HEK293 (cell line): ENCODE results near the gene CDK8.

Source experiments
- CTCF ChIA-PET: fragments of 350-600 bp; formaldehyde crosslinking; extraction: SDS; loops from one replicate; lab custom pipeline; 2021; ENCODE audit warnings: antibody characterized with exemption; lab: Yijun Ruan, JAX
- POLR2A ChIA-PET: fragments of 300-600 bp; formaldehyde crosslinking; extraction: SDS; loops from one replicate; lab custom pipeline; 2020; ENCODE audit warnings: antibody characterized with exemption, inconsistent platforms; lab: Yijun Ruan, JAX
- H3K27ac ChIP-seq: fragments of 200-500 bp; sonication (Bioruptor generic); 2 replicates; pipeline ENCODE4 v1.5.1; 2014; ENCODE audit warnings: low read depth, low read length, control low read depth, inconsistent platforms; ENCODE audit errors: extremely low read depth
- H3K36me3 ChIP-seq, 2 experiments: fragments of 200-500 bp in 1 of 2; sonication (Bioruptor generic) in 1 of 2; 1 replicate in 1 of 2; 2 replicates in 1 of 2; pipeline ENCODE4 v1.5.1; 2014 to 2017; ENCODE audit warnings: inconsistent platforms in 2 of 2, low read length in 2 of 2; ENCODE audit not compliant: control insufficient read depth in 2 of 2, insufficient read depth in 1 of 2
- H3K4me1 ChIP-seq: fragments of 200-500 bp; sonication (Bioruptor generic); 2 replicates; pipeline ENCODE4 v1.5.1; 2014; ENCODE audit warnings: mild to moderate bottlenecking, low read length, inconsistent platforms; ENCODE audit not compliant: control insufficient read depth, insufficient read depth
- H3K4me3 ChIP-seq: 2 replicates; pipeline ENCODE4 v1.5.1; 2011; ENCODE audit warnings: low read depth, mild to moderate bottlenecking, control low read depth, low read length, moderate library complexity
- H3K9me3 ChIP-seq: fragments of 200-500 bp; sonication (Bioruptor generic); 2 replicates; pipeline ENCODE4 v1.5.1; 2014; ENCODE audit warnings: low read depth, low read length, inconsistent platforms; ENCODE audit not compliant: control insufficient read depth, insufficient read depth
- GLI4 ChIP-seq: fragments of 450-650 bp; formaldehyde crosslinking; IDR thresholded peaks from 2 replicates; pipeline ENCODE4 v1.5.1; 2016; ENCODE audit warnings: missing biosample characterization, missing genetic modification characterization
- GLIS1 ChIP-seq: fragments of 450-650 bp; formaldehyde crosslinking; IDR thresholded peaks from 2 replicates; pipeline ENCODE4 v1.5.1; 2016; ENCODE audit warnings: missing biosample characterization, missing genetic modification characterization
- HOXA7 ChIP-seq: sonication (generic); formaldehyde crosslinking; IDR thresholded peaks from 2 replicates; pipeline ENCODE4 v1.8.1; 2022; ENCODE audit warnings: missing genetic modification reagents, borderline replicate concordance
- IKZF3 ChIP-seq: fragments of 450-650 bp; IDR thresholded peaks from 2 replicates; pipeline ENCODE4 v1.5.0; 2018; ENCODE audit warnings: missing biosample characterization, mild to moderate bottlenecking, missing genetic modification characterization, moderate library complexity
- KLF8 ChIP-seq: fragments of 450-650 bp; formaldehyde crosslinking; IDR thresholded peaks from 2 replicates; pipeline ENCODE4 v1.5.1; 2016; ENCODE audit warnings: missing biosample characterization, missing genetic modification characterization
- KLF9 ChIP-seq: fragments of 450-650 bp; formaldehyde crosslinking; IDR thresholded peaks from 2 replicates; pipeline ENCODE4 v1.5.1; 2016; ENCODE audit warnings: missing biosample characterization, missing genetic modification characterization, low read depth
- OSR2 ChIP-seq: fragments of 450-650 bp; formaldehyde crosslinking; IDR thresholded peaks from 2 replicates; pipeline ENCODE4 v1.5.1; 2016; ENCODE audit warnings: missing biosample characterization, missing genetic modification characterization
- ZBTB20 ChIP-seq: fragments of 450-650 bp; formaldehyde crosslinking; IDR thresholded peaks from 2 replicates; pipeline ENCODE4 v1.5.1; 2016; ENCODE audit warnings: missing biosample characterization, missing genetic modification characterization
- ZFP3 ChIP-seq: fragments of 450-650 bp; formaldehyde crosslinking; IDR thresholded peaks from 2 replicates; pipeline ENCODE4 v1.5.1; 2016; ENCODE audit warnings: low read depth, missing biosample characterization, missing genetic modification characterization
- ZFP37 ChIP-seq: fragments of 450-650 bp; formaldehyde crosslinking; IDR thresholded peaks from 2 replicates; pipeline ENCODE4 v1.5.1; 2016; ENCODE audit warnings: missing biosample characterization, missing genetic modification characterization
- ZNF239 ChIP-seq: fragments of 450-650 bp; formaldehyde crosslinking; IDR thresholded peaks from 2 replicates; pipeline ENCODE4 v1.5.1; 2016; ENCODE audit warnings: missing biosample characterization, missing genetic modification characterization
- ZNF311 ChIP-seq: fragments of 450-650 bp; formaldehyde crosslinking; IDR thresholded peaks from 2 replicates; pipeline ENCODE4 v1.5.1; 2017; ENCODE audit warnings: missing biosample characterization, missing genetic modification characterization, borderline replicate concordance
- ZNF335 ChIP-seq: fragments of 450-650 bp; formaldehyde crosslinking; conservative IDR thresholded peaks from 2 replicates; pipeline ENCODE4 v1.5.1; 2016; ENCODE audit warnings: missing biosample characterization, missing genetic modification characterization
- ZNF350 ChIP-seq: fragments of 450-650 bp; formaldehyde crosslinking; IDR thresholded peaks from 2 replicates; pipeline ENCODE4 v1.5.0; 2017; ENCODE audit warnings: missing biosample characterization, mild to moderate bottlenecking, missing genetic modification characterization
- ZNF555 ChIP-seq: fragments of 450-650 bp; formaldehyde crosslinking; conservative IDR thresholded peaks from 2 replicates; pipeline ENCODE4 v1.5.1; 2017; ENCODE audit warnings: missing biosample characterization, mild to moderate bottlenecking, missing genetic modification characterization, inconsistent platforms
- ZNF596 ChIP-seq: fragments of 450-650 bp; IDR thresholded peaks from 2 replicates; pipeline ENCODE4 v1.5.0; 2018; ENCODE audit warnings: missing biosample characterization, mild to moderate bottlenecking, missing genetic modification characterization, moderate library complexity
- ZNF600 ChIP-seq: fragments of 450-650 bp; formaldehyde crosslinking; IDR thresholded peaks from 2 replicates; pipeline ENCODE4 v1.5.1; 2016; ENCODE audit warnings: missing biosample characterization, missing genetic modification characterization
- ZNF660 ChIP-seq: fragments of 450-650 bp; IDR thresholded peaks from 2 replicates; pipeline ENCODE4 v1.5.1; 2018; ENCODE audit warnings: missing biosample characterization, mild to moderate bottlenecking, missing genetic modification characterization
- ZNF707 ChIP-seq: fragments of 450-650 bp; formaldehyde crosslinking; IDR thresholded peaks from 2 replicates; pipeline ENCODE4 v1.5.1; 2016; ENCODE audit warnings: missing biosample characterization, missing genetic modification characterization
- ZNF792 ChIP-seq: fragments of 450-650 bp; formaldehyde crosslinking; IDR thresholded peaks from 2 replicates; pipeline ENCODE4 v1.5.1; 2016; ENCODE audit warnings: missing biosample characterization, missing genetic modification characterization
- ZNF830 ChIP-seq: fragments of 450-650 bp; IDR thresholded peaks from 2 replicates; pipeline ENCODE4 v1.5.0; 2018; ENCODE audit warnings: missing biosample characterization, missing genetic modification characterization, low read depth, mild to moderate bottlenecking, moderate library complexity
- ZNF843 ChIP-seq: fragments of 450-650 bp; formaldehyde crosslinking; IDR thresholded peaks from 2 replicates; pipeline ENCODE4 v1.5.1; 2016; ENCODE audit warnings: missing biosample characterization, missing genetic modification characterization
- ZSCAN30 ChIP-seq: fragments of 450-650 bp; IDR thresholded peaks from 2 replicates; pipeline ENCODE4 v1.5.1; 2018; ENCODE audit warnings: missing biosample characterization, mild to moderate bottlenecking, missing genetic modification characterization, moderate library complexity
- TF ChIP-seq, protein P1 (sequence below): fragments of 450-650 bp; formaldehyde crosslinking; conservative IDR thresholded peaks from 2 replicates; pipeline ENCODE4 v1.5.1; 2016; ENCODE audit warnings: low read depth, missing biosample characterization, missing genetic modification characterization
- TF ChIP-seq, protein P2 (sequence below): fragments of 450-650 bp; formaldehyde crosslinking; IDR thresholded peaks from 2 replicates; pipeline ENCODE4 v1.5.1; 2016; ENCODE audit warnings: missing biosample characterization, missing genetic modification characterization
- TF ChIP-seq, protein P3 (sequence below): fragments of 450-650 bp; formaldehyde crosslinking; IDR thresholded peaks from 2 replicates; pipeline ENCODE4 v1.5.1; 2017; ENCODE audit warnings: missing biosample characterization, missing genetic modification characterization

CDK8 gene

DNA sequence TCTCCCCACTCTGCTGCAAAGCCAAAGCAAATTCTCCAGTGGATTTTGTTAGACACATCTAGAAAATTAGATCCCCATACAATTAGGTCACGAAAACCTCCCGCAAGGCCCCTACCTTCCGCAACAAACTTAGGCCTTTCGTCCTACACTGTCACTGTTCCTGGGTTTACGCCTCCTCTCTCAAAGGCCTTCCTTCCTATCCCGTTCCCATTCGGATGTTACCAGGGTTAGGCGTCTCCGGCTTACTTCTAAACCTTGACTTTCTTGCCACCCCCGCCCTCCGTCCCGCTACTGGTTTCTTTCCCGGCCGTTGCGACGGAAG, 32.6 kb upstream of the CDK8 start:
- POLR2A ChIA-PET, result no interaction called here
- CTCF ChIA-PET, result interaction anchor here (1.3 to 2.9 kb wide), 2 partner anchors 37 to 477 kb away, joined by 6 to 8 read pairs; no protein-coding TSS in a partner anchor
- H3K4me1 ChIP-seq, result no peaks in the 10 kb centered on the region
- TF ChIP-seq GLIS1 (tag by site-specific recombination) (peak; percentile 20; the same call in 1 of the 2 replicates), ZNF335 (tag by site-specific recombination) (peak; percentile 39; the same call in 1 of the 2 replicates), ZNF660 (tag by site-specific recombination) (peak; percentile 7; the same call in 1 of the 2 replicates), ZNF311 (no peak), ZBTB20 (tag by site-specific recombination) (peak; percentile 63; the same call in 1 of the 2 replicates), ZNF596 (tag by site-specific recombination) (no peak), ZNF600 (tag by site-specific recombination) (peak; percentile 58), OSR2 (0 out of 2 replicates have a peak, but pooled peaks have one; percentile 6)
- H3K27ac ChIP-seq, result peak overlapping the region; percentile 85
- H3K36me3 ChIP-seq, result peaks cover 4 to 38% of the 10 kb centered on the region in 2 experiments; a peak in 2 of 3 replicates
- peak overlapping the region; percentile 57 for H3K4me3 ChIP-seq
- no peaks in the 10 kb centered on the region for H3K9me3 ChIP-seq

DNA sequence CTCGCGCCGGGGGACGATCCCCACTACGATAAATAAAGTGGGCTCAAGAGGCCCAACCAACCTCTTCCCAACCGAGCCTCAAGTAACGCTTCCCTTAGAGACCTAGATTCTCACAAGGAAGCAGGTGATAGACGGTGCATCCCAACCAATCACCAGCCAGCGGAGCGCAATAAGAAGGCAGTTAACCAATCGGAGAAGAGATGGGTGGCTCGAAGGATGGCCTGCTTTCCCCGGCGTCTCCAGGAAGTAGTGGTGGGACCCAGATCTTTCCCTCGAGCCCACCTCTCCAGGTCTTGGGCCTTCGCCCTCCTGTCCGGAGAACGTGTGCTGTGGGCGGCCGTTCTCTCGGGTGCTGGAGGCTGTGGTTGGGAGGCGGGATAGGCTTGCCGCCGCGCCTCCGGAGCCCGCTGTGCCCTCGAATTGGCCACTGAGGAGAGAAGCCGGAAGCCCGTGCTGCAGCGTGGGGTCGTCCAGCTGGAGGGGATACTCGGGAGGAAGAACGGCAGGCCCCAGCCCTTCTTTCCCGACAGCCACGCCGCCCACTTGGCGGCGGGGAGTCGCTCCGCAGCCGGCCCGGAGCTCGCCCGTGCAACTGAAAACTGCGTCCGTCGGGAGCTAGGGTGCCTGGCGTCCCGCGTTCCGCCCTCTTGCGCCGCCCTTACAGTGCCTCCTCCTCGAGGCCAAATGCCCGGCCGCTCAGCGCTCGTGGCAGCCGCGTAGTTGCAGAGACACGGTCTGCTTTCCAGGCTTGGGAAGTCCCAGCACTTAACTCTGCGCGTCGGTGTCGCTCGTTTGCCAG, 32.0 kb upstream of the CDK8 start, which contains the start of gene RNF6:
Gene RNF6 (minus strand): TSS at position 594 of the 799 bp plus-strand sequence. CDS start 2,665 bp downstream, outside the sequence.
- no peaks in the 10 kb centered on the region for H3K4me1 ChIP-seq
- ChIA-PET CTCF (interaction anchor here (0.6 to 2.9 kb wide), 2 partner anchors 50 to 477 kb away, joined by 7 to 8 read pairs; no protein-coding TSS in a partner anchor), POLR2A (interaction anchor here (0.6 to 1.3 kb wide), 3 partner anchors 31 to 34 kb away, joined by 3 to 4 read pairs (median 3); partner anchors contain the start of gene CDK8)
- peak within 1 kb of the TSS; percentile 85 for H3K27ac ChIP-seq
- H3K36me3 ChIP-seq, result peaks cover 0 to 32% of the 10 kb centered on the region in 2 experiments; a peak in 2 of 3 replicates
- no peaks in the 10 kb centered on the region for H3K9me3 ChIP-seq
- peak within 1 kb of the TSS; percentile 57 for H3K4me3 ChIP-seq
- TF ChIP-seq ZNF350 (tag by site-specific recombination) (no peak), KLF8 (tag by site-specific recombination) (peak; percentile 89), ZFP37 (tag by site-specific recombination) (peak; percentile 95), GLI4 (tag by site-specific recombination) (peak; percentile 85), ZBTB20 (tag by site-specific recombination) (peak; percentile 54; the same call in 1 of the 2 replicates), ZSCAN30 (tag by site-specific recombination) (peak; percentile 79; the same call in 1 of the 2 replicates), KLF9 (tag by site-specific recombination) (peak; percentile 64), ZNF792 (tag by site-specific recombination) (no peak), HOXA7 (CRISPR knock-in tag) (no peak), ZFP3 (tag by site-specific recombination) (0 out of 2 replicates have a peak, but pooled peaks have one; percentile 4), ZNF707 (no peak), ZNF555 (no peak), ZNF239 (tag by site-specific recombination) (peak; percentile 54; the same call in 1 of the 2 replicates), ZNF843 (tag by site-specific recombination) (peak; percentile 69), ZNF830 (no peak), IKZF3 (tag by site-specific recombination) (0 out of 2 replicates have a peak, but pooled peaks have one; percentile 24)
- TF ChIP-seq, protein P1, sequence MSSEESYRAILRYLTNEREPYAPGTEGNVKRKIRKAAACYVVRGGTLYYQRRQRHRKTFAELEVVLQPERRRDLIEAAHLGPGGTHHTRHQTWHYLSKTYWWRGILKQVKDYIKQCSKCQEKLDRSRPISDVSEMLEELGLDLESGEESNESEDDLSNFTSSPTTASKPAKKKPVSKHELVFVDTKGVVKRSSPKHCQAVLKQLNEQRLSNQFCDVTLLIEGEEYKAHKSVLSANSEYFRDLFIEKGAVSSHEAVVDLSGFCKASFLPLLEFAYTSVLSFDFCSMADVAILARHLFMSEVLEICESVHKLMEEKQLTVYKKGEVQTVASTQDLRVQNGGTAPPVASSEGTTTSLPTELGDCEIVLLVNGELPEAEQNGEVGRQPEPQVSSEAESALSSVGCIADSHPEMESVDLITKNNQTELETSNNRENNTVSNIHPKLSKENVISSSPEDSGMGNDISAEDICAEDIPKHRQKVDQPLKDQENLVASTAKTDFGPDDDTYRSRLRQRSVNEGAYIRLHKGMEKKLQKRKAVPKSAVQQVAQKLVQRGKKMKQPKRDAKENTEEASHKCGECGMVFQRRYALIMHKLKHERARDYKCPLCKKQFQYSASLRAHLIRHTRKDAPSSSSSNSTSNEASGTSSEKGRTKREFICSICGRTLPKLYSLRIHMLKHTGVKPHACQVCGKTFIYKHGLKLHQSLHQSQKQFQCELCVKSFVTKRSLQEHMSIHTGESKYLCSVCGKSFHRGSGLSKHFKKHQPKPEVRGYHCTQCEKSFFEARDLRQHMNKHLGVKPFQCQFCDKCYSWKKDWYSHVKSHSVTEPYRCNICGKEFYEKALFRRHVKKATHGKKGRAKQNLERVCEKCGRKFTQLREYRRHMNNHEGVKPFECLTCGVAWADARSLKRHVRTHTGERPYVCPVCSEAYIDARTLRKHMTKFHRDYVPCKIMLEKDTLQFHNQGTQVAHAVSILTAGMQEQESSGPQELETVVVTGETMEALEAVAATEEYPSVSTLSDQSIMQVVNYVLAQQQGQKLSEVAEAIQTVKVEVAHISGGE (tag by site-specific recombination), result peak; percentile 99
- TF ChIP-seq, protein P2, sequence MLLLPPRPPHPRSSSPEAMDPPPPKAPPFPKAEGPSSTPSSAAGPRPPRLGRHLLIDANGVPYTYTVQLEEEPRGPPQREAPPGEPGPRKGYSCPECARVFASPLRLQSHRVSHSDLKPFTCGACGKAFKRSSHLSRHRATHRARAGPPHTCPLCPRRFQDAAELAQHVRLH, result peak; percentile 71; the same call in 1 of the 2 replicates
- TF ChIP-seq, protein P3, sequence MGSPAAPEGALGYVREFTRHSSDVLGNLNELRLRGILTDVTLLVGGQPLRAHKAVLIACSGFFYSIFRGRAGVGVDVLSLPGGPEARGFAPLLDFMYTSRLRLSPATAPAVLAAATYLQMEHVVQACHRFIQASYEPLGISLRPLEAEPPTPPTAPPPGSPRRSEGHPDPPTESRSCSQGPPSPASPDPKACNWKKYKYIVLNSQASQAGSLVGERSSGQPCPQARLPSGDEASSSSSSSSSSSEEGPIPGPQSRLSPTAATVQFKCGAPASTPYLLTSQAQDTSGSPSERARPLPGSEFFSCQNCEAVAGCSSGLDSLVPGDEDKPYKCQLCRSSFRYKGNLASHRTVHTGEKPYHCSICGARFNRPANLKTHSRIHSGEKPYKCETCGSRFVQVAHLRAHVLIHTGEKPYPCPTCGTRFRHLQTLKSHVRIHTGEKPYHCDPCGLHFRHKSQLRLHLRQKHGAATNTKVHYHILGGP (tag by site-specific recombination), result peak; percentile 65; the same call in 1 of the 2 replicates
